Measurements from ENCODE around the gene DHRS13. TPM values are rescaled to one million over a fixed set of nuclear protein-coding genes. Genes with fewer than 3 reads are reported as not detected.

DHRS13 gene, protein sequence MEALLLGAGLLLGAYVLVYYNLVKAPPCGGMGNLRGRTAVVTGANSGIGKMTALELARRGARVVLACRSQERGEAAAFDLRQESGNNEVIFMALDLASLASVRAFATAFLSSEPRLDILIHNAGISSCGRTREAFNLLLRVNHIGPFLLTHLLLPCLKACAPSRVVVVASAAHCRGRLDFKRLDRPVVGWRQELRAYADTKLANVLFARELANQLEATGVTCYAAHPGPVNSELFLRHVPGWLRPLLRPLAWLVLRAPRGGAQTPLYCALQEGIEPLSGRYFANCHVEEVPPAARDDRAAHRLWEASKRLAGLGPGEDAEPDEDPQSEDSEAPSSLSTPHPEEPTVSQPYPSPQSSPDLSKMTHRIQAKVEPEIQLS
- total RNA-seq (2022; extraction: Qiagen RNA extraction): 6.3 to 7.9 TPM (median 7.2 TPM) in 5 replicates

GRCh38 chr17:28902819-28903545 lies at the start of gene DHRS13:
DHRS13 (minus strand) TSS chr17:28903079; CDS start chr17:28902944, 135 bp downstream.

DNA sequence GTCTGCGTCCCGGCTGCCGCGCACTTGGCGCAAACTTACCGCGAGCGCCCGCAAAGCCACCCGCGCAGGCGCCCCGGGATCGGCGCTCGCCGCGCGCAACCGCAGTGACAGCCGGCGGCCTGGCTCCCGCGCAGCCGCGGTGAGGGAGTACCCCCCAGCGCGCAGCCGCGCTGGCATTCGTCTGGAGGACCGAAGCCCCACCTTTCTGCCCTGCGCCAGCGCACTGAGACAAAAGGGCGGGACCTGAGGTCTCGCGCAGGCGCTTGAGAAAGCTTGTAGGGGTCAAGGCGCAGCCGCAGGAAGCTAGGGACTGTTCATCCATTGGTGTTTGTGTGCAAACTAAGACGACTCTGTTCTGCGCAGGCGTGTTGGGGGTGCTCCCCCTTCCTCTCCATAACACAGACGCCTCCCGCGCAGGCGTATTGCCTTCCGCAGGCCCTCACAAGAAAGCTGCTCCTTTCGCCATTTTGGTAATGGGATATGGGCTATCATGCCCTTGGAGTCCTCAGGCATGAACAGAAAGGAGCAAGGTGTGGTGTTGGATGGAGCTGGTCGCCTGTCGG lies 48.6 kb upstream of the DHRS13 start, which contains the start of gene PHF12:
PHF12 (minus strand) TSS at position 91 of the 563 bp plus-strand sequence. CDS start 558 bp downstream, outside the sequence.

DNA sequence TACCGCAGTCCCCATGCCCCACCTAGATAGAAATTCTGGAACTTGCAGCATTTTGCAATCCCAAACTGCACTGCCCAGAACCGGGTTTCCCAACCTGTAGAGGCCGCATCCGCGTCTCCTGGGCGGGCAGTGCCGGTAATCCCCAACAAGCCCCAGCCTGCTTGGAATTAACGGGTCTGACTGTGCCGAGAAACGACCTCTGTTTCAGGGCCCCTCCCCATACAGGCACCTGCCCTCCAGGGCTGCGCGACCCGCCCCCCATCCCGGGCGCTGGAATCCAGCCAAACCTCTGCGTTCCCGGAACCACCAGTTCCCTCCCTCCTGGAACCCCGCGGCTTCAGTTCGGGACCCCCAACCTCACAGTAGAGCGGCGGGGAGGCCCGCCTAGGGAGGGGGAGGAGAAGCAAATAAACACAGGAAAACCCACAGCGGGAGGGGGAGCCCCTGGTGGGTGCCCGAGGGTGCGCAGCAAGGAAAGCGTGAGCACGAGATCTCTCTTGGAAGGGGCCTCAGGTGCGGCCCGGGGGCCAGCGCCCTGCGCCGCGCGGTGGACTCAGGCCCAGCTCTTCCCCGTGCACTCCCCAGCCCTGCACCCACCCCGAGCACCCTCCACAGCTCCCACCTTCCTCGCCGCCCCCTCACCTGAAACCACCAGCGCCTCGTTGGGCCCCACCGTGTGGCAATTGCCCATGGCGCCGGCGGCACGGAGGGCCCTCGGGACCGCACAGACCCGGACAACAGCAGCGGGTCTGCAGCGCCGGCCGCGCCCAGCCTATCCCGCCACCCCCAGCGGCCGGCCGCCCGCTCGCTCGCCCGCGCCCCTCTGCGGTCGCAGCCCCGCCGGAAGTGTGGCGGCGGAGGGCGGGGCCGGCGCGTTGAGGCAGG lies 5.8 kb downstream of the DHRS13 start, which contains the start of gene FLOT2:
FLOT2 (minus strand) TSS at position 850 of the 885 bp plus-strand sequence; CDS start at position 691, 159 bp downstream.

GRCh38 chr17:28854457-28855335 lies 48.2 kb downstream of the DHRS13 start, which contains the start of gene ERAL1:
ERAL1 (plus strand) TSS chr17:28855016; CDS start chr17:28855035, 19 bp downstream.

Other genes starting within 250 kb of the DHRS13 start
- gene SDF2, start 241.2 kb downstream of the DHRS13 start, total RNA-seq (2022; extraction: Qiagen RNA extraction): 78.3 to 83.2 TPM (median 82.4 TPM) in 5 replicates
- 63.8 to 70.4 TPM (median 69.6 TPM) in 5 replicates for gene SUPT6H, start 240.9 kb downstream of the DHRS13 start, total RNA-seq (2022; extraction: Qiagen RNA extraction)
- 1.00 to 1.4 TPM (median 1.3 TPM) in 5 replicates for gene PROCA1, start 191.2 kb downstream of the DHRS13 start, total RNA-seq (2022; extraction: Qiagen RNA extraction)
- 208 to 235 TPM (median 232 TPM) in 5 replicates for gene RAB34, start 185.2 kb downstream of the DHRS13 start, total RNA-seq (2022; extraction: Qiagen RNA extraction)
- 1,734 to 2,333 TPM (median 2,200 TPM) in 5 replicates for gene RPL23A, start 183.1 kb downstream of the DHRS13 start, total RNA-seq (2022; extraction: Qiagen RNA extraction)
- gene TLCD1, start 176.8 kb downstream of the DHRS13 start, total RNA-seq (2022; extraction: Qiagen RNA extraction): 28.7 to 45.6 TPM (median 42.9 TPM) in 5 replicates
- 3.4 to 4.6 TPM (median 4.0 TPM) in 5 replicates for gene NEK8, start 174.3 kb downstream of the DHRS13 start, total RNA-seq (2022; extraction: Qiagen RNA extraction)
- gene TRAF4, start 159.1 kb downstream of the DHRS13 start, total RNA-seq (2022; extraction: Qiagen RNA extraction): 59.0 to 80.7 TPM (median 75.0 TPM) in 5 replicates
- 37.5 to 44.3 TPM (median 41.1 TPM) in 5 replicates for gene FAM222B, start 60.3 kb downstream of the DHRS13 start, total RNA-seq (2022; extraction: Qiagen RNA extraction)
- gene ERAL1, start 48.1 kb downstream of the DHRS13 start, total RNA-seq (2022; extraction: Qiagen RNA extraction): 77.4 to 89.4 TPM (median 84.1 TPM) in 5 replicates
- 81.4 to 89.2 TPM (median 88.3 TPM) in 5 replicates for gene FLOT2, start 5.3 kb downstream of the DHRS13 start, total RNA-seq (2022; extraction: Qiagen RNA extraction)
- gene PHF12, start 48.4 kb upstream of the DHRS13 start, total RNA-seq (2022; extraction: Qiagen RNA extraction): 31.1 to 34.2 TPM (median 33.1 TPM) in 5 replicates
- 0.03 to 0.08 TPM (median 0.03 TPM) in 3 of 5 replicates, not detected in the others for gene SEZ6, start 103.0 kb upstream of the DHRS13 start, total RNA-seq (2022; extraction: Qiagen RNA extraction)
- gene PIPOX, start 140.1 kb upstream of the DHRS13 start, total RNA-seq (2022; extraction: Qiagen RNA extraction): 0.07 to 0.33 TPM (median 0.11 TPM) in 4 of 5 replicates, not detected in the other